ENCODE data around the gene DOCK10. TPM values are rescaled to one million over a fixed set of nuclear protein-coding genes. Genes with fewer than 3 reads are reported as not detected.

Gene DOCK10
- total and polyA plus RNA-seq, 11 donors = 0.31 to 28.6 (median 2.0) TPM

DNA sequence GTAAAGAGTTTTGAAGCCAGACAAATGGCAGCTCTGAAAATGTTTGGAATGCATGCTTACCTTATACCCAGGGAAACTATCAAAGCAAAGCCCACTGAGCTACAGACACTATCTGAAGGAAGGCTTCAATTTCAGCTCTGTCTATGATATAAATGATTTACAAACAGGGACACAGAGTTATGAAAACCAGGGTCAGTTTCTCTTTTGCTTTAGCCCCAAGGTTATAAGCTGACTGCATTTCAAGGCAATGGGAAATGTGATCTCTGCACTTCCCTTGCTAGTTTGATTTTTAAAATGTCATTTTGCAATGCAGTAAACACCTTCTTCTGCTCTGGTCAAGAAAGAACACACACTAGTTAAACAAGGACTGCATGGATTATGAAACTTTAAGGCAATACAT, 260.9 kb downstream of the DOCK10 start:
- no peaks in the 10 kb centered on the region for H3K4me1 ChIP-seq
- no peak overlapping the region for H3K4me3 ChIP-seq
- no peak overlapping the region for H3K27ac ChIP-seq
- no peaks in the 10 kb centered on the region for H3K27me3 ChIP-seq
- TF ChIP-seq, protein P1, sequence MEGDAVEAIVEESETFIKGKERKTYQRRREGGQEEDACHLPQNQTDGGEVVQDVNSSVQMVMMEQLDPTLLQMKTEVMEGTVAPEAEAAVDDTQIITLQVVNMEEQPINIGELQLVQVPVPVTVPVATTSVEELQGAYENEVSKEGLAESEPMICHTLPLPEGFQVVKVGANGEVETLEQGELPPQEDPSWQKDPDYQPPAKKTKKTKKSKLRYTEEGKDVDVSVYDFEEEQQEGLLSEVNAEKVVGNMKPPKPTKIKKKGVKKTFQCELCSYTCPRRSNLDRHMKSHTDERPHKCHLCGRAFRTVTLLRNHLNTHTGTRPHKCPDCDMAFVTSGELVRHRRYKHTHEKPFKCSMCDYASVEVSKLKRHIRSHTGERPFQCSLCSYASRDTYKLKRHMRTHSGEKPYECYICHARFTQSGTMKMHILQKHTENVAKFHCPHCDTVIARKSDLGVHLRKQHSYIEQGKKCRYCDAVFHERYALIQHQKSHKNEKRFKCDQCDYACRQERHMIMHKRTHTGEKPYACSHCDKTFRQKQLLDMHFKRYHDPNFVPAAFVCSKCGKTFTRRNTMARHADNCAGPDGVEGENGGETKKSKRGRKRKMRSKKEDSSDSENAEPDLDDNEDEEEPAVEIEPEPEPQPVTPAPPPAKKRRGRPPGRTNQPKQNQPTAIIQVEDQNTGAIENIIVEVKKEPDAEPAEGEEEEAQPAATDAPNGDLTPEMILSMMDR (IDR thresholded peaks at IDR 0.05) = no peak
- ATAC-seq (no peak), DNase-seq (no peak)
- intact Hi-C loops (cut with DNase I) = loop anchor here in 2 of 10 donors (2.0 to 10.0 kb wide), 2 partner anchors 425 to 787 kb away; no protein-coding TSS in a partner anchor
- H3K9me3 ChIP-seq = no peaks in the 10 kb centered on the region
- H3K36me3 ChIP-seq = peaks cover 0 to 58% (median 0%) of the 10 kb centered on the region in 9 donors

DNA sequence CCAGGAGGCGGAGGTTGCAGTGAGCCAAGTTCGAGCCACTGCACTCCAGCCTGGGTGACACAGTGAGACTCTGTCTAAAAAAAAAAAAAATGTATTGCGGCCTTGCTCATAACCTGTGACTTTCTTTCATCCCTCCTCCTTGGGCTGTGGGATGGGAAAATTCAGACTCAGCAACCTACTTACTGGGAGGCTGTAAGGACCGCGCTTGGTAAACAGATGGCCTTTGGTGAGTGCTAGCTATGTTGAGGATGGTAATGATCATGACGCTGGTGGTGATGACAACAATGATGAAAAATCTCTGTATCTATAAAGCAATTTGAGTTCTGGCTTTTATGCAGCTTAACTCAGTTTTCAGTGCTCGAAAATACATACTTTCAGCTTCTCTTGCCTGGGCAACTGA, 261.4 kb downstream of the DOCK10 start:
- peaks cover 0 to 58% (median 0%) of the 10 kb centered on the region in 9 donors for H3K36me3 ChIP-seq
- TF ChIP-seq, protein P1 (IDR thresholded peaks at IDR 0.05) = no peak
- TF ChIP-seq POLR2A (IDR thresholded peaks at IDR 0.05) = no peak
- WGBS, 4 donors = 78 to 93% (median 86%) methylated on average over 7 of the region's 7 CpGs
- DNase-seq = no peak
- no peaks in the 10 kb centered on the region for H3K4me1 ChIP-seq
- no peaks in the 10 kb centered on the region for H3K27me3 ChIP-seq
- H3K27ac ChIP-seq = no peak overlapping the region
- no peaks in the 10 kb centered on the region for H3K9me3 ChIP-seq
- intact Hi-C loops (cut with DNase I) = loop anchor here in 2 of 10 donors (2.0 to 10.0 kb wide), 2 partner anchors 424 to 786 kb away; no protein-coding TSS in a partner anchor
- no peak for ATAC-seq
- H3K4me3 ChIP-seq = no peak overlapping the region

DNA sequence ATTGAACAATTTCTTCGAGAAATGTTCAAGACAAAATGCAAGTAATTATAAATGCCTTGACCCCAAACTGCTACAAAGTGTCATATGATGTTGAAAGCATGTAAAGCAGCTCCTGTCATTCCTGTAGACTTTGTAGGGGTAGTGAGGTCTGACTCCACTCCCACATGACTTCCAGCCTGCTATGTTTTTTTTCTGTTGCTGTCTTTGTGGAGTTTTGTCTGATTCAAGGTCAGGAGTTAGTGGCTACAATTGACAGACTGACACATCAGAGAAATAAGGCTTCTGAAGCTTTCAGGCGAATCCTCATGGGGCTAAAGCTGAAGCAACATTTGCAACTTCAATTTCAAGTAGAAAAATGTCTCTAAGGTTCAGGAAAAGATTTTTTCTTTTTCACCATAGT, 262.2 kb downstream of the DOCK10 start:
- H3K4me3 ChIP-seq = no peak overlapping the region
- H3K36me3 ChIP-seq = peaks cover 0 to 57% (median 0%) of the 10 kb centered on the region in 9 donors
- H3K9me3 ChIP-seq = no peaks in the 10 kb centered on the region
- no peaks in the 10 kb centered on the region for H3K4me1 ChIP-seq
- intact Hi-C loops (cut with DNase I) = loop anchor here in 2 of 10 donors (2.0 to 10.0 kb wide), 2 partner anchors 423 to 785 kb away; no protein-coding TSS in a partner anchor
- no peak overlapping the region for H3K27ac ChIP-seq
- WGBS, 4 donors = 71 to 80% (median 72%) methylated on average over 2 of the region's 2 CpGs
- no peak for ATAC-seq
- no peak for DNase-seq
- H3K27me3 ChIP-seq = no peaks in the 10 kb centered on the region
- no peak for TF ChIP-seq POLR2A (IDR thresholded peaks at IDR 0.05)

DNA sequence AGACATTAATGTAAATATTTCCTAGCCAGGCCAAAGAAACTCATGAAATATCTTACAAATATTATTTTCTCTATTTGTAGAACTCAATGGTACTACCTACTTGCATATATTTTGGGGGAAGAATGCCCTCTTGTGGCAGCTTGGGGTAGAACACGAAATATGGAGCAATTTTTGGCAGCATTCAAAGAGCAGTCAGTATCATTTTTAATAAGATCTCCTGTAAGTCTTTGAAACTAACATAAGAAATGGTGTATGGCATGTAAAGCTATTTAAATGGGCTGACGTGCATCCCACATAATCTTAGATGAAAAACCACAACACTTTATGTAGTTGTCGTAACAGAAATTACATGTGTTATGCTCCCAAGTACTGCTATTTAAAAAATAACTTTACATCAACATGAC, 263.8 kb downstream of the DOCK10 start:
- H3K36me3 ChIP-seq = peaks cover 0 to 58% (median 0%) of the 10 kb centered on the region in 9 donors
- WGBS, 4 donors = 31 to 34% (median 33%) methylated on average over 3 of the region's 3 CpGs
- intact Hi-C loops (cut with DNase I) = loop anchor here in 7 of 10 donors (2.0 to 10.0 kb wide), 5 partner anchors 134 to 808 kb away; no protein-coding TSS in a partner anchor
- no peak overlapping the region for H3K4me3 ChIP-seq
- H3K9me3 ChIP-seq = no peaks in the 10 kb centered on the region
- TF ChIP-seq, protein P1 (IDR thresholded peaks at IDR 0.05) = peak; percentile 66 to 84 (median 76)
- TF ChIP-seq POLR2A (IDR thresholded peaks at IDR 0.05) = no peak
- peak in 1 of 4 donors; percentile 52 for ATAC-seq
- no peaks in the 10 kb centered on the region for H3K4me1 ChIP-seq
- no peaks in the 10 kb centered on the region for H3K27me3 ChIP-seq
- peak in 1 of 5 donors; percentile 15 for DNase-seq
- no peak overlapping the region for H3K27ac ChIP-seq

DNA sequence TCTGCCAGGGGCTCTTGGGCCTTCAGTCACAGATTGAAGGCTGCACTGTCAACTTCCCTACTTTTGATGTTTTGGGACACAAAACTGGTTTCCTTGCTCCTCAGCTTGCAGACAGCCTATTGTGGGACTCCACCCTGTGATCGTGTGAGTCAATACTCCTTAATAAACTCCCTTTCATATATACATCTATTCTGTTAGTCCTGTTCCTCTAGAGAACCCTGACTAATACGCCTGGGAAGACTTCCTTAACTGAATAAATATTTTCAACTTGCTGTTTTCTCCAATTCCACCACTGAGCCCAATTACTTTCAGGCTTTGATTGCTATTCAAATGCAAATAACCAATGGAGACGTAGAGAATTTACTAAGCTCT, 264.7 kb downstream of the DOCK10 start:
- no peaks in the 10 kb centered on the region for H3K27me3 ChIP-seq
- peaks cover 0 to 66% (median 0%) of the 10 kb centered on the region in 9 donors for H3K36me3 ChIP-seq
- H3K4me3 ChIP-seq = no peak overlapping the region
- intact Hi-C loops (cut with DNase I) = loop anchor here in 6 of 10 donors (2.0 to 10.0 kb wide), 5 partner anchors 133 to 423 kb away; no protein-coding TSS in a partner anchor
- ATAC-seq (no peak), DNase-seq (no peak)
- WGBS, 4 donors = 69 to 86% (median 72%) methylated on average over 3 of the region's 3 CpGs
- no peak overlapping the region for H3K27ac ChIP-seq
- H3K4me1 ChIP-seq = no peaks in the 10 kb centered on the region
- TF ChIP-seq POLR2A (IDR thresholded peaks at IDR 0.05) = no peak
- TF ChIP-seq, protein P1 (IDR thresholded peaks at IDR 0.05) = no peak
- no peaks in the 10 kb centered on the region for H3K9me3 ChIP-seq

Measured in heart left ventricle (tissue), 16 donors.